Thyroid gland (tissue), 4 donors: ENCODE measurements around the gene SNAP47. TPM values are rescaled to one million over a fixed set of nuclear protein-coding genes. Genes with fewer than 3 reads are reported as not detected.

Source experiments
- DNase-seq, 2 donors: peaks; one replicate each; pipeline ENCODE4 v3.0.0-alpha.2; 2019
- H3K27ac ChIP-seq, 3 donors: fragments of 200-600 bp; sonication (generic); 1 replicate in 2 of 3; 2 replicates in 1 of 3; pipeline ENCODE4 v1.5.1; 2016 to 2019; ENCODE audit warnings: mild to moderate bottlenecking in 1 of 3, moderate library complexity in 1 of 3
- H3K27me3 ChIP-seq: fragments of 200-600 bp; sonication (generic); one replicate; pipeline ENCODE4 v1.5.1; 2019
- H3K36me3 ChIP-seq, 2 donors: fragments of 200-600 bp; sonication (generic); one replicate each; pipeline ENCODE4 v1.5.1; 2016 to 2019
- H3K4me1 ChIP-seq, 2 donors: fragments of 200-600 bp; sonication (generic); one replicate each; pipeline ENCODE4 v1.5.1; 2017 to 2019
- H3K4me3 ChIP-seq, 3 donors: fragments of 200-600 bp; sonication (generic); replicated peaks in 1 of 3; 1 replicate in 2 of 3; 2 replicates in 1 of 3; pipeline ENCODE4 v1.5.1; 2016; ENCODE audit warnings: mild to moderate bottlenecking in 1 of 3
- H3K9me3 ChIP-seq: fragments of 200-600 bp; sonication (generic); one replicate; pipeline ENCODE4 v1.5.1; 2017
- POLR2A ChIP-seq, 2 donors: fragments of 450-650 bp; IDR thresholded peaks; one replicate each; pipeline ENCODE4 v1.6.1; 2017; ENCODE audit warnings: antibody characterized with exemption in 2 of 2, mild to moderate bottlenecking in 2 of 2, moderate library complexity in 1 of 2
- WGBS, 2 donors: methylation state at CpG; one replicate each; pipeline ENCODE4 v1.1.5; 2017; 5-methylcytosine and 5-hydroxymethylcytosine counted together
- intact Hi-C: fragments of 100-400 bp; cut with DNase I; formaldehyde crosslinking; loops from one replicate; pipeline ENCODE4 v1.15.1; 2023
- total RNA-seq, 4 donors: library from RNA; depleted of rRNA; stranded (reverse); fragments of >200 nt; gene quantifications; one replicate each; pipeline ENCODE4 v1.2.3, GENCODE V29; 2016
- TF ChIP-seq, protein P1 (sequence below), 6 experiments: fragments of 200-600 bp in 3 of 6; fragments of 450-650 bp in 3 of 6; sonication (generic) in 3 of 6; IDR thresholded peaks; one replicate each; pipeline ENCODE4 v1.5.1; 2016 to 2019; ENCODE audit warnings: antibody characterized with exemption in 6 of 6, mild to moderate bottlenecking in 2 of 6, inconsistent platforms in 1 of 6, moderate library complexity in 1 of 6

The SNAP47 gene
- total RNA-seq, 4 donors from 2014 or later: 50.4 to 72.6 (median 65.0) TPM

DNA sequence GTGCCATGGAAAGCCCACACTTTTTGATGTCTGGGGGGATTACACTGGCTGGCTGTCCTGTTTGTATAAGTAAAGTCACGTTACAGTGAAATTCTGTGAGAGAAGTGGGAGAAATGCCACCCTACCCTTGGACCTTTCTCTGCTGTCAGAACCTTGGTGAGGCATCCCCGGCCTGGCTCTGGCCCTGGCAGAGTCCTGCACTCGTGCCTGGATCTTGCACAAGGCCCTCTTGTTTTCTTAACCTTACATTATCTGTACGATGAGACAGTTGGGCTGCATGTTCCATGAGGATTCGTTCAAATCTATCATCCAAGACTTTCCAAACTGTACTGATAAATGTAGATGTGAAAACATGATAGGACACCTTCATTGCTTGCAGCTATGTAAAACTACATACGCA, 11.4 kb downstream of the SNAP47 start:
- 94% methylated on average over 6 of the region's 6 CpGs for WGBS, 2 donors

DNA sequence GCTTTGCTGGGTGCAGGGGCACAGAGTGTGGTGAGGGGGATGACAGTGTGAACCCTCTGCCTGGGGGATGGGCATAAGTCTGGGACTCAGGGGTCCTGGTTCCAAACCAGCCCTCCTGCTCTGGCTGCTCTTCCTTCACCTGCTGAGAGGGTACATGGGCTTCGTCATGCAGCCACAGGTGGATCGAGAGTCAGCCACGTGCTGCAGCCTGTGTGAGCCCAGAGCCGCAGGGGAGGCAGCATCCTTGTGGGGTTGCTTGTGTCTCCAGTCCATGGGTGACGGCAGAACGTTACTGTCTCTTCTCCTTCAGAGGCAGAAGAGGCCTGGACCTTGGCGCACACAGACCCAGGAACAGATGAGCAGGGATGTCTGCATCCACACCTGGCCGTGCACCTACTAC, 12.1 kb downstream of the SNAP47 start:
- no peak for DNase-seq
- intact Hi-C loops: no loop called here
- Histone ChIP-seq H3K36me3 (peaks cover 7% of the 10 kb centered on the region in 2 donors), H3K4me1 (no peaks in the 10 kb centered on the region), H3K4me3 (no peak overlapping the region), H3K27me3 (no peaks in the 10 kb centered on the region), H3K9me3 (no peaks in the 10 kb centered on the region), H3K27ac (no peak overlapping the region)
- TF ChIP-seq POLR2A (IDR thresholded peaks at IDR 0.05): no peak
- TF ChIP-seq, protein P1, sequence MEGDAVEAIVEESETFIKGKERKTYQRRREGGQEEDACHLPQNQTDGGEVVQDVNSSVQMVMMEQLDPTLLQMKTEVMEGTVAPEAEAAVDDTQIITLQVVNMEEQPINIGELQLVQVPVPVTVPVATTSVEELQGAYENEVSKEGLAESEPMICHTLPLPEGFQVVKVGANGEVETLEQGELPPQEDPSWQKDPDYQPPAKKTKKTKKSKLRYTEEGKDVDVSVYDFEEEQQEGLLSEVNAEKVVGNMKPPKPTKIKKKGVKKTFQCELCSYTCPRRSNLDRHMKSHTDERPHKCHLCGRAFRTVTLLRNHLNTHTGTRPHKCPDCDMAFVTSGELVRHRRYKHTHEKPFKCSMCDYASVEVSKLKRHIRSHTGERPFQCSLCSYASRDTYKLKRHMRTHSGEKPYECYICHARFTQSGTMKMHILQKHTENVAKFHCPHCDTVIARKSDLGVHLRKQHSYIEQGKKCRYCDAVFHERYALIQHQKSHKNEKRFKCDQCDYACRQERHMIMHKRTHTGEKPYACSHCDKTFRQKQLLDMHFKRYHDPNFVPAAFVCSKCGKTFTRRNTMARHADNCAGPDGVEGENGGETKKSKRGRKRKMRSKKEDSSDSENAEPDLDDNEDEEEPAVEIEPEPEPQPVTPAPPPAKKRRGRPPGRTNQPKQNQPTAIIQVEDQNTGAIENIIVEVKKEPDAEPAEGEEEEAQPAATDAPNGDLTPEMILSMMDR (IDR thresholded peaks at IDR 0.05): no peak
- 89 to 100% methylated on average over 4 to 8 of the region's 8 CpGs for WGBS, 2 donors

More for the DNA sequence above, 11.4 kb downstream of the SNAP47 start:
- intact Hi-C loops: no loop called here
- H3K9me3 ChIP-seq: no peaks in the 10 kb centered on the region
- H3K4me3 ChIP-seq: no peak overlapping the region
- H3K36me3 ChIP-seq: peaks cover 7% of the 10 kb centered on the region in 2 donors
- no peaks in the 10 kb centered on the region for H3K27me3 ChIP-seq
- no peak for DNase-seq
- no peaks in the 10 kb centered on the region for H3K4me1 ChIP-seq
- TF ChIP-seq, protein P1 (IDR thresholded peaks at IDR 0.05): no peak
- no peak for TF ChIP-seq POLR2A (IDR thresholded peaks at IDR 0.05)
- H3K27ac ChIP-seq: no peak overlapping the region

DNA sequence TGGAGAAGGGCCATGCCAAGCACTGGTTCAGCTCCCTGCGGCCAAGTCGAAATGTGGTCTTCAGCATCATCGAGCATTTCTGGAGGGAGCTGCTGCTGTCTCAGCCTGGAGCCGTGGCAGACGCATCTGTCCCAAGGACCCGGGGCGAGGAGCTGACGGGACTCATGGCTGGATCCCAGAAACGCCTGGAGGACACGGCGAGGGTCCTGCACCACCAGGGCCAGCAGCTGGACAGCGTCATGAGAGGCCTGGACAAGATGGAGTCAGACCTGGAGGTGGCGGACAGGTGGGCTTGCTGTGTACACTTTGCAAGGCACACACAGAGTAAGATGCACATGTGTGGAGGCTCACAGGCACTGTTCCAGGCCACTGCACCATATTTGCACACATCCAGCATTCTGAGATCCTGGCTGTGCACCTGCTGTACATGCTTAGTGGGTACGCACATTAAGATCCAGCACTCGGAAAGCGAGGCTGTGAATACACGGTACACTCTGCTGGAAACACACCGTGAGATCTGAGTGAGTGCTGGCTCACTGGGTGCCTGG, 12.8 kb downstream of the SNAP47 start:
- H3K9me3 ChIP-seq: no peaks in the 10 kb centered on the region
- no peak for DNase-seq
- H3K27ac ChIP-seq: no peak overlapping the region
- no peaks in the 10 kb centered on the region for H3K27me3 ChIP-seq
- TF ChIP-seq, protein P1 (IDR thresholded peaks at IDR 0.05): no peak
- no peak for TF ChIP-seq POLR2A (IDR thresholded peaks at IDR 0.05)
- no peaks in the 10 kb centered on the region for H3K4me1 ChIP-seq
- H3K4me3 ChIP-seq: no peak overlapping the region
- WGBS, 2 donors: 95 to 97% methylated on average over 18 of the region's 18 CpGs
- intact Hi-C loops: no loop called here
- H3K36me3 ChIP-seq: peaks cover 7% of the 10 kb centered on the region in 2 donors

DNA sequence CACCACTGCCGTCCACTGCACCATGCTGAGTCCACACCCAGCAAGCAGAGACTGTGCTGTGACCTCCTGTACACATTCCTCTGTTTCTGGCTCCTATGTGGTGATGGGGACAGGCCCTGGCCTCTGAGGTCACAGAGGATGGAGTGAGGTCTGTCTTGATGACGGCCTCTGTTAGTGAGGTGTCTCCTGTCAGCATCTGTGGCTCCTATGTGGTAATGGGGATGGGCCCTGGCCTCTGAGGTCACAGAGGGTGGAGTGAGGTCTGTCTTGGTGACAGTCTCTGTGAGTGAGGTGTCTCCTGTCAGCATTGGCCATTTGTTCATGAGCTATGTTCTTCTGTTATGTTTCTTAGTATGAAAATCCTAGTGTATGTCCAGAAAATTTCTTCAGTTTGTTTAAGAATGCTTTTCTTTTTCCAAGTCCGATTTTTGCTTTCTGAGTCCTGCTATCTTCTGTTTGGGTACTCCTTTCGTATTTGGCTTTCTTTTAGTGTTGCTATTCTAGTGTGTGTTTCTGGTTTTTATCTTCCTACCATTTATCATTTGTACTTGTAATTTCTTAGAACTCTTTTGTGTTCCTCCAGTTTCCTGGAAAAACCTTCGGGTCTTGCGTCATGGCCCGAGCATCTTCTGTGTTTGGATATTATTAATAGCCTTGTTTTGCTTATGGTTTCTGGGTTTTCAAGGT, 13.4 kb downstream of the SNAP47 start:
- Histone ChIP-seq H3K27ac (no peak overlapping the region), H3K27me3 (no peaks in the 10 kb centered on the region), H3K9me3 (no peaks in the 10 kb centered on the region), H3K36me3 (peaks cover 7% of the 10 kb centered on the region in 2 donors), H3K4me1 (no peaks in the 10 kb centered on the region), H3K4me3 (no peak overlapping the region)
- no peak for DNase-seq
- intact Hi-C loops: no loop called here
- 79 to 88% methylated on average over 6 to 7 of the region's 7 CpGs for WGBS, 2 donors
- TF ChIP-seq POLR2A (IDR thresholded peaks at IDR 0.05): no peak
- TF ChIP-seq, protein P1 (IDR thresholded peaks at IDR 0.05): no peak

DNA sequence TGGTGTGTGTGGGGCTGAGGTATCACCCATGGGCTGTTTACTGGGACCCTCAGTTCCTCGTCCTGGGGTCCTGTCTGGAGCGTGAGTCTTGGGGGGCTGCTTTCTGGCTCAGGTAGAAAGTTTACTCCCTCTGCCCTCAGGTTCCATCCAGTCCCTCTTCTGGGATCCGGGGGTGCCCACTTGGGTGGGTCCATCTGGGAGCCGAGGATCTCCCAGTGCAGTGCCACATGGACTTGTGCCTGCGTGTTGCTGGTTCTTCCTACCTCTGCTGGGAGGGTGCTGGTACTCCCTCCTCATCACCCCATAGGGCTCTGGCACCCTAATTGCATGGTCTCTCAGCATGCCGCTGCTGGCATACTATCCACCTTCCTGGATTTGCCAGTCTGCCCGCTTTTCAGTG, 14.0 kb downstream of the SNAP47 start:
- Histone ChIP-seq H3K9me3 (no peaks in the 10 kb centered on the region), H3K27ac (no peak overlapping the region), H3K27me3 (no peaks in the 10 kb centered on the region), H3K4me3 (no peak overlapping the region), H3K36me3 (peaks cover 7% of the 10 kb centered on the region in 2 donors), H3K4me1 (peaks cover 0 to 4% of the 10 kb centered on the region in 2 donors)
- intact Hi-C loops: no loop called here
- 98 to 100% methylated on average over 6 of the region's 7 CpGs for WGBS, 2 donors
- TF ChIP-seq POLR2A (IDR thresholded peaks at IDR 0.05): no peak
- TF ChIP-seq, protein P1 (IDR thresholded peaks at IDR 0.05): no peak
- no peak for DNase-seq
